Inferior parietal cortex (tissue), 1 donor: Measurements from ENCODE around the gene HTRA3.

Experiments
- DNase-seq: peaks from one replicate; pipeline ENCODE4 v3.0.0-alpha.2; 2016; ENCODE audit errors: extremely low spot score

Gene HTRA3

GRCh38 chr4:8269535-8270417 is at the start of gene HTRA3:
TSS of gene HTRA3 (plus strand) at chr4:8269754. CDS start at chr4:8269969, 215 bp downstream.
- DNase-seq, result no peak

GRCh38 chr4:8220661-8221450 is 48.7 kb upstream of the HTRA3 start:
- DNase-seq, result no peak

GRCh38 chr4:8221476-8221875 is 48.1 kb upstream of the HTRA3 start:
- DNase-seq, result peak; percentile 61

GRCh38 chr4:8221985-8222384 is 47.6 kb upstream of the HTRA3 start:
- no peak for DNase-seq

- no peak for DNase-seq
These were observed 46.8 kb upstream of the HTRA3 start for GRCh38 chr4:8222609-8223388.

GRCh38 chr4:8224267-8224974 is 45.1 kb upstream of the HTRA3 start:
- DNase-seq, result no peak

- no peak for DNase-seq
These were observed 44.5 kb upstream of the HTRA3 start for GRCh38 chr4:8224975-8225625.

- DNase-seq, result no peak
These were observed 43.7 kb upstream of the HTRA3 start for GRCh38 chr4:8225706-8226443.

GRCh38 chr4:8227201-8227770 is 42.3 kb upstream of the HTRA3 start:
- no peak for DNase-seq

GRCh38 chr4:8227771-8228318 is 41.7 kb upstream of the HTRA3 start:
- no peak for DNase-seq

GRCh38 chr4:8228319-8229250 is 41.0 kb upstream of the HTRA3 start:
- peak; percentile 27 for DNase-seq

- no peak for DNase-seq
These were observed 40.1 kb upstream of the HTRA3 start for GRCh38 chr4:8229331-8229975.

GRCh38 chr4:8230033-8230432 is 39.5 kb upstream of the HTRA3 start:
- DNase-seq, result no peak

- DNase-seq, result no peak
These were observed 38.7 kb upstream of the HTRA3 start for GRCh38 chr4:8230891-8231290.

- DNase-seq, result no peak
These were observed 38.0 kb upstream of the HTRA3 start for GRCh38 chr4:8231551-8232049.

GRCh38 chr4:8232748-8233147 is 36.8 kb upstream of the HTRA3 start:
- no peak for DNase-seq

GRCh38 chr4:8233672-8234484 is 35.7 kb upstream of the HTRA3 start:
- no peak for DNase-seq
